Measurements from ENCODE around the gene ALLC. TPM values are rescaled to one million over a fixed set of nuclear protein-coding genes. Genes with fewer than 3 reads are reported as not detected.
"Not testable (repeated sequence)": the region's sequence is repeated elsewhere in the genome, so short reads cannot be mapped to it uniquely, and the experiment has no call there.

The ALLC gene
- total and polyA plus RNA-seq, 2 experiments from 2014 or later = not detected

DNA sequence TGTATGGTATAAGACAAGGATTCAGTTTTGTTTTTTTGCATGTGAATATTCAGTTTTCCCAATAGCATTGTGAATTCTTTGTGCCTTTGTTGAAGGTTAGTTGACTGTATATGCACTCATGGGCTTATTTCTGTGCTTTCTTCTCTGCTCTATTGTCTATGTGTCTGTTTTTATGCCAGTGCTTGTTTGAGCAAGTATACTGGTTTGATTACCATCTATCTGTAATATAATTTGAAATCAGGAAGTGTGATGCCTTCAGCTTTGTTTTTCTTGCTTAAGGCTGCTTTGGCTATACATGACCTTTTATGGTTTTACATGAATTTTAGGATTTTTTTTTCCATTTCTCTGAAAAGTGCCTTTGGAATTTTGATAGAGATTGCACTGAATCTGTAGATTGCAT lies 39.6 kb upstream of the ALLC start:
- Histone ChIP-seq H3K27me3 (no peaks in the 10 kb centered on the region), H2AFZ (no peak overlapping the region), H3K27ac (no peak overlapping the region), H3K4me1 (ENCODE audit: insufficient read depth) (no peaks in the 10 kb centered on the region), H3K36me3 (replicated peaks; ENCODE audit: insufficient read depth, low read depth) (no peaks in the 10 kb centered on the region), H3K4me3 (no peak overlapping the region), H3K4me2 (no peak overlapping the region), H3K9me3 (ENCODE audit: low read depth) (no peaks in the 10 kb centered on the region), H3K79me2 (no peaks in the 10 kb centered on the region), H4K20me1 (ENCODE audit: insufficient read depth, poor library complexity, severe bottlenecking) (no peaks in the 10 kb centered on the region), H3K9me2 (replicated peaks; ENCODE audit: insufficient read depth) (no peaks in the 10 kb centered on the region)
- TF ChIP-seq, protein P1, sequence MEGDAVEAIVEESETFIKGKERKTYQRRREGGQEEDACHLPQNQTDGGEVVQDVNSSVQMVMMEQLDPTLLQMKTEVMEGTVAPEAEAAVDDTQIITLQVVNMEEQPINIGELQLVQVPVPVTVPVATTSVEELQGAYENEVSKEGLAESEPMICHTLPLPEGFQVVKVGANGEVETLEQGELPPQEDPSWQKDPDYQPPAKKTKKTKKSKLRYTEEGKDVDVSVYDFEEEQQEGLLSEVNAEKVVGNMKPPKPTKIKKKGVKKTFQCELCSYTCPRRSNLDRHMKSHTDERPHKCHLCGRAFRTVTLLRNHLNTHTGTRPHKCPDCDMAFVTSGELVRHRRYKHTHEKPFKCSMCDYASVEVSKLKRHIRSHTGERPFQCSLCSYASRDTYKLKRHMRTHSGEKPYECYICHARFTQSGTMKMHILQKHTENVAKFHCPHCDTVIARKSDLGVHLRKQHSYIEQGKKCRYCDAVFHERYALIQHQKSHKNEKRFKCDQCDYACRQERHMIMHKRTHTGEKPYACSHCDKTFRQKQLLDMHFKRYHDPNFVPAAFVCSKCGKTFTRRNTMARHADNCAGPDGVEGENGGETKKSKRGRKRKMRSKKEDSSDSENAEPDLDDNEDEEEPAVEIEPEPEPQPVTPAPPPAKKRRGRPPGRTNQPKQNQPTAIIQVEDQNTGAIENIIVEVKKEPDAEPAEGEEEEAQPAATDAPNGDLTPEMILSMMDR (IDR thresholded peaks at IDR 0.05; ENCODE audit: poor library complexity) = no peak
- TF ChIP-seq EZH2 (IDR thresholded peaks at IDR 0.05; ENCODE audit: borderline replicate concordance) (no peak), EZH2phosphoT487 (IDR thresholded peaks at IDR 0.05; ENCODE audit: low read depth, severe bottlenecking, unreplicated experiment) (no peak)
- no peak for DNase-seq (ENCODE audit: low spot score)

DNA sequence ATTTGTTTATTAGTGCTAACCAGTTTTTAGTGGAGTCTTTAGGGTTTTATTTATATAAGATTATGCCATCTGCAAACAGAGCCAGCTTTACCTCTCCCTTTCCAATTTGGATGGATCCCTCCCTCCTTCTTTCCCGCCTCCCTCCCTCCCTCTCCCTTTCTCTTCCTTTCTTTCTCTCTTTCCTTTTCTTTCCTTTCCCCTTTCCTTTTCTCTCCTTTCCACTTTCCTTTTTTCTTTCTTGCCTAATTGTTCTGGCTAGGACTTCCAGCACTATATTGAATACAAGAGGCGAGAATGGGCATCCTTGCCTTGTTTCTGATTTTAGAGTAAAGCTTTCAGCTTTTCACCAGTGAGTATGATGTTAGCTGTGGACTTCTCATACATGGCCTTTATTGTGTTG lies 39.0 kb upstream of the ALLC start:
- Histone ChIP-seq H3K4me1 (ENCODE audit: insufficient read depth) (no peaks in the 10 kb centered on the region), H3K79me2 (no peaks in the 10 kb centered on the region), H3K4me2 (no peak overlapping the region), H3K27me3 (no peaks in the 10 kb centered on the region), H4K20me1 (ENCODE audit: insufficient read depth, poor library complexity, severe bottlenecking) (no peaks in the 10 kb centered on the region), H2AFZ (no peak overlapping the region), H3K4me3 (no peak overlapping the region), H3K9me3 (ENCODE audit: low read depth) (no peaks in the 10 kb centered on the region), H3K27ac (no peak overlapping the region), H3K9me2 (replicated peaks; ENCODE audit: insufficient read depth) (no peaks in the 10 kb centered on the region), H3K36me3 (replicated peaks; ENCODE audit: insufficient read depth, low read depth) (no peaks in the 10 kb centered on the region)
- DNase-seq (ENCODE audit: low spot score) = no peak
- TF ChIP-seq, protein P1 (IDR thresholded peaks at IDR 0.05; ENCODE audit: poor library complexity) = no peak
- TF ChIP-seq EZH2phosphoT487 (IDR thresholded peaks at IDR 0.05; ENCODE audit: low read depth, severe bottlenecking, unreplicated experiment) = no peak
- no peak for TF ChIP-seq EZH2 (IDR thresholded peaks at IDR 0.05; ENCODE audit: borderline replicate concordance)
- 97% methylated on average over 2 of the region's 2 CpGs for WGBS (ENCODE audit: low lambda C conversion rate, missing lambda C conversion rate)

DNA sequence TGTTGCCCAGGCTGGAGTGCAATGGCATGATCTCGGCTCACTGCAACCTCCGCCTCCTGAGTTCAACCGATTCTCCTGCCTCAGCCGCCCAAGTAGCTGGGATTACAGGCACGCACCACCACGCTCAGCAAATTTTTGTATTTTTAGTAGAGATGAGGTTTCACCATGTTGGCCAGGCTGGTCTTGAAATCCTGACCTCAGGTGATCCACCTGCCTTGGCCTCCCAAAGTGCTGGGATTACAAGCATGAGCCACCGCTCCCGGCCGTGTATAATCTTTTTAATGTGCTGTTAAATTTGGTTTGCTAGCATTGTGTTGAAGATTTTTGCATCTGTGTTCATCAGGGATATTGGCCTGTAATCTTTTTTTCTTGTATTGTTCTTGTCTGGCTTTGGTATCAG lies 38.3 kb upstream of the ALLC start:
- H3K27me3 ChIP-seq; H4K20me1 ChIP-seq (ENCODE audit: insufficient read depth, poor library complexity, severe bottlenecking); H3K79me2 ChIP-seq; H3K27ac ChIP-seq; H3K9me2 ChIP-seq (replicated peaks; ENCODE audit: insufficient read depth); H3K9me3 ChIP-seq (ENCODE audit: low read depth); H3K4me1 ChIP-seq (ENCODE audit: insufficient read depth); H3K4me3 ChIP-seq; H3K4me2 ChIP-seq; DNase-seq (ENCODE audit: low spot score); H3K36me3 ChIP-seq (replicated peaks; ENCODE audit: insufficient read depth, low read depth); H2AFZ ChIP-seq: not testable (repeated sequence)
- 96% methylated on average over 9 of the region's 9 CpGs for WGBS (ENCODE audit: low lambda C conversion rate, missing lambda C conversion rate)

DNA sequence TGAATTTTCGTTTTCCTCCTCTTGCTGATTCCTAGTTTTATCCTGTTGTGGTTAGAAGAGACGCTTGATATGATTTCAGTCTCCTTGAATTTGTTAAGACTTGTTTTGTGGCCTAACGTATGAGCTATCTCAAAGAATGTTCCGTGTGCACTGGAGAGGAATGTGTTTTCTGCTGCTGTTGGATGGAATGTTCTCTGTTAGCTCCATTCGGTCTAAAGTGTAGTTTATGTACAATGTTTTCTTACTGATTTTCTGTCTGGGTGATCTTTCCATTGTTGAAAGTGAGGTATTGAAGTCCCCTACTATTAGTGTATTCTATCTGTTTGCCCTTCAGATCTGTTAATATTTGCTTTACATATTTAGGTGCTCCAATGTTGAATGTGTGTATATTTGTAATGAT lies 37.2 kb upstream of the ALLC start:
- Histone ChIP-seq H2AFZ (no peak overlapping the region), H3K36me3 (replicated peaks; ENCODE audit: insufficient read depth, low read depth) (no peaks in the 10 kb centered on the region), H3K9me3 (ENCODE audit: low read depth) (no peaks in the 10 kb centered on the region), H3K4me2 (peak overlapping the region; percentile 17), H3K4me3 (no peak overlapping the region), H3K27ac (peak overlapping the region; percentile 55), H3K4me1 (ENCODE audit: insufficient read depth) (no peaks in the 10 kb centered on the region), H4K20me1 (ENCODE audit: insufficient read depth, poor library complexity, severe bottlenecking) (no peaks in the 10 kb centered on the region), H3K27me3 (no peaks in the 10 kb centered on the region), H3K9me2 (replicated peaks; ENCODE audit: insufficient read depth) (no peaks in the 10 kb centered on the region), H3K79me2 (no peaks in the 10 kb centered on the region)
- TF ChIP-seq, protein P1 (IDR thresholded peaks at IDR 0.05; ENCODE audit: poor library complexity) = no peak
- no peak for TF ChIP-seq EZH2 (IDR thresholded peaks at IDR 0.05; ENCODE audit: borderline replicate concordance)
- TF ChIP-seq EZH2phosphoT487 (IDR thresholded peaks at IDR 0.05; ENCODE audit: low read depth, severe bottlenecking, unreplicated experiment) = no peak
- WGBS (ENCODE audit: low lambda C conversion rate, missing lambda C conversion rate) = 66% methylated on average over 5 of the region's 5 CpGs
- DNase-seq (ENCODE audit: low spot score) = no peak

Data from hepatocyte (in vitro differentiated cells).